ENCODE data around the gene INTS11.

DNA sequence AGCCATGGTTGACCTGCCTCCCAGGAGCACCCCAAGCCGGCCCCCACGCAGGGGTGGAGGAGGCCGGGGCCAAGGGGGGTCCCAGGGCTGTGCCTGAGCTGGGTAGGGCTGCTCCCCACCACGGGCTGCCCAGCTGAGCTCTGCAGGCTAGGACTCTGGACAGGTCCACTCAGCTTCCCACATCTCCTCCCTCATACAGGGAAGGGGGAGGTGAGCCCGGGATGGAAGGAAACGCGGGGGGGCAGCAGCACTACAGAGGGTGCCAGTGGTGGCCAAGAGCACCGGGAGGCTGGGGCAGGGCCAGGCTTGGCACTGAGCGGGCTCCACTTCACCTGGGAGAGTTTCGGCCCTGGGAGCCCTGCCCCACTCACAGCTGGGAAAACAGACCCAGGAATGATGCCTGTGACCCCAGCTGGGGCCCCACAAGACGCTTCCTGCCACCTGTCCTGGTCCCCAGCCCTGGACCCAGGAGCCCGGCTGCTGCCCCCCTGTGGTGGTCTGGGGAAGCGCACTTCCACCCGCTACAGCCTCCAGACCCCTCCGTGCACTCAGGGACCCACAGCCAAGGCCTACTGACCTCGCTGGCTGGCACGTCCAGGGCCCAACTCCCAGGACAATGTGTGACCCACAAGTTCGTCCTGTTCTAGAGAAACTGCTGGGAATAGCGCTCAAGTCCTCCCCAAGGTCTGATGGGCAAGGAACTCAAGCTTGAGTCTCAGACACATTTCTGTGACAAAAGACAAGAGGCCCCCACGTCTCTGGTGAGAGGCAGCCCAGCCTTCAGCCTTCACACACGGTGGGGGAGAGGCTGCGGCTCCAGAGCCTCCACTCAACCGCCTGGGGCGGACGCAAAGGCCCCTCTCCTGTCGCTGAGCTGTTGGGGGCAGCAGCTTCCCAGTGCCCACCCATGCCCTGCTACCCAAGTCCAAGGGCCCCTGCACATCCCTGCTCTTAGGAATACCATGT lies 47.6 kb upstream of the INTS11 start:
- TF ChIP-seq SP1 (IDR thresholded peaks at IDR 0.05): no peak
- no peak for TF ChIP-seq ARNT (IDR thresholded peaks at IDR 0.05)
- TF ChIP-seq, protein P1, sequence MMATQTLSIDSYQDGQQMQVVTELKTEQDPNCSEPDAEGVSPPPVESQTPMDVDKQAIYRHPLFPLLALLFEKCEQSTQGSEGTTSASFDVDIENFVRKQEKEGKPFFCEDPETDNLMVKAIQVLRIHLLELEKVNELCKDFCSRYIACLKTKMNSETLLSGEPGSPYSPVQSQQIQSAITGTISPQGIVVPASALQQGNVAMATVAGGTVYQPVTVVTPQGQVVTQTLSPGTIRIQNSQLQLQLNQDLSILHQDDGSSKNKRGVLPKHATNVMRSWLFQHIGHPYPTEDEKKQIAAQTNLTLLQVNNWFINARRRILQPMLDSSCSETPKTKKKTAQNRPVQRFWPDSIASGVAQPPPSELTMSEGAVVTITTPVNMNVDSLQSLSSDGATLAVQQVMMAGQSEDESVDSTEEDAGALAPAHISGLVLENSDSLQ (IDR thresholded peaks at IDR 0.05): no peak
- no peak for TF ChIP-seq BHLHE40 (IDR thresholded peaks at IDR 0.05; ENCODE audit: borderline replicate concordance)

Measured in HEK293T (cell line).